ENCODE data around the gene ZNF343. TPM values are rescaled to one million over a fixed set of nuclear protein-coding genes. Genes with fewer than 3 reads are reported as not detected.

Gene ZNF343
- total RNA-seq, result 6.3 TPM
- long read RNA-seq, partial matches to known transcripts, result 2 of 12 reads
- long read RNA-seq, other reads (novel, unspliced or antisense), result 7 of 12 reads

DNA sequence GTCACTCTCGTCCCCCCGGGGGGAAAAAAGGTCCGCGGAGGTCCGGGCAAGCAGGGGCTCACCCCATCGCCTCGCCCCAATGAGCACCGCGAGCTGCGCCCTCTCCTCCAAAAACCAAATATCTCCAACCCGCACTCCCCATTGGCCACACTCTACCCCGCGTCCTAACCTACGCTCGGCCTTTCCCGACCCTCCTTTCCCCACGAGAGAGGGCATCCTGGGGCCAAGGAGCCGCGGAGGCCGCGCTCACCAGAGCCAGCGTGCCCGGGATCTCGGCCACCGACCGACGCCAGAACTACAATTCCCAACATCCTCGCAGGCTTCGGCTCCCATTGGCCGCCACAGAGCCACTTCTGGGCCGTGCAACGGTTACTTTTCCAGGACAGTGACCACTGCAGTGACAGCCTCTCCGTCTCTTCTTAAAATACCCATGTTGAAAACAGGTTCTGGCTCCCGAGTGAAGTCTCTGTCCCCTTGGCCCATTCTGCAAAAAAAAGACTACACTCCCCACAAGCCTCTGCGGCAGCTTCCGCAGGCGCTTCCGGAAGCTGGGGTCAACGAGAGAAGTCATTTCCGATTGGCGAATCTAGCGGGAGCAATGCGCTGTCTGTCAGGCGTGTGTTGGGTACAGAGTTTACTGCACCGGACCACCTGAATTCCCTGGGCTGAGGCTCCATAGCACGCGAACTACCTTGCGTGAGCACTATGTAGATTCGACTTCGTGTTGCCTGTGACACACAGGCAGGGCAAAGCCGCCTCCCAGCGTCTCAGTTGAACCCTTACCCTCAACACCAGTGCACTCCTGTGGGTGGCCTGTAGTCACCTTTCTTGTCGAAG, at the start of gene ZNF343:
Gene ZNF343, minus strand, starts transcription at position 285 of the 837 bp plus-strand sequence. CDS start 15,020 bp downstream, outside the sequence.
- H3K36me3 ChIP-seq, result no peaks in the 10 kb centered on the region
- intact Hi-C loops (cut with micrococcal nuclease), result no loop called here

DNA sequence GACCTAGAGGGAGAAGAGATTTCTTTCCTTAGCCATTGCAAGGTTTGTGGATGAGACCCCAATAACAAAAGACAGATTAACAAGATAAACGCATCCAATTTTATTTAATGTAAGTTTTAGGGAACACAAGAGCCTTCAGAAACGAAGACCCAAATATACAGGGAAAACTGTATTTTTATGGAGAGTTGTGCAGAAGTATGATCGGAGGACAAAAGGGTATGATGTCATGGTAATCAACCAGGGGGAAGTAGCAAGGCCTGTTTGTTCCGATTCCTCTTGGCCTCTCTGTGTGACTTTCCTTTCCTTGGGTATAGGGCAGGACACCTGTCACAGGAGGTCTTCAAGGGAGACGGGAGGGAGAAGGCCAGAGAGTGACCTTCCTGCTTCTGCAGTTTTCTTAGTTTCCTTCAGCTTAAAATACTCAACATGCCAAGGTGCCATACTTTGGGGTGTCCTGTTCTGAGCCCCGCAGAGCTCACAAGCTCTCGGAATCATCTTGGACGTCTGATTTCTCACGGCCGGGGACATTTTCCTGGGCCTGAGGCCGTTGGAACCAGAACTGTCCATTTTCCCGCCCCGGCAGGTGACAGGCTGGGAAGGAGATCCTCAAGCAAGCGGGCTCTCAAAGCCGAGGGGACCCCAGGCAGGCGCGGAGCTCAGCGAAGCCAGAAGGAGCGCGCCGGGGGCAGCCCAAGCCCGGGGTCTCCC, 49.3 kb upstream of the ZNF343 start:
- H3K9me3 ChIP-seq (replicated peaks), result no peaks in the 10 kb centered on the region
- peaks cover 99% of the 10 kb centered on the region for H3K27me3 ChIP-seq (ENCODE audit: low read depth)
- intact Hi-C loops (cut with micrococcal nuclease), result no loop called here
- H3K36me3 ChIP-seq, result no peaks in the 10 kb centered on the region
- H3K4me3 ChIP-seq, result peak overlapping the region; percentile 46
- H3K4me1 ChIP-seq, result peaks cover 10% of the 10 kb centered on the region
- no peak overlapping the region for H3K27ac ChIP-seq (replicated peaks)
- TF ChIP-seq, protein P1, sequence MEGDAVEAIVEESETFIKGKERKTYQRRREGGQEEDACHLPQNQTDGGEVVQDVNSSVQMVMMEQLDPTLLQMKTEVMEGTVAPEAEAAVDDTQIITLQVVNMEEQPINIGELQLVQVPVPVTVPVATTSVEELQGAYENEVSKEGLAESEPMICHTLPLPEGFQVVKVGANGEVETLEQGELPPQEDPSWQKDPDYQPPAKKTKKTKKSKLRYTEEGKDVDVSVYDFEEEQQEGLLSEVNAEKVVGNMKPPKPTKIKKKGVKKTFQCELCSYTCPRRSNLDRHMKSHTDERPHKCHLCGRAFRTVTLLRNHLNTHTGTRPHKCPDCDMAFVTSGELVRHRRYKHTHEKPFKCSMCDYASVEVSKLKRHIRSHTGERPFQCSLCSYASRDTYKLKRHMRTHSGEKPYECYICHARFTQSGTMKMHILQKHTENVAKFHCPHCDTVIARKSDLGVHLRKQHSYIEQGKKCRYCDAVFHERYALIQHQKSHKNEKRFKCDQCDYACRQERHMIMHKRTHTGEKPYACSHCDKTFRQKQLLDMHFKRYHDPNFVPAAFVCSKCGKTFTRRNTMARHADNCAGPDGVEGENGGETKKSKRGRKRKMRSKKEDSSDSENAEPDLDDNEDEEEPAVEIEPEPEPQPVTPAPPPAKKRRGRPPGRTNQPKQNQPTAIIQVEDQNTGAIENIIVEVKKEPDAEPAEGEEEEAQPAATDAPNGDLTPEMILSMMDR (IDR thresholded peaks at IDR 0.05; ENCODE audit: borderline replicate concordance), result no peak
- DNase-seq, result no peak

More for the DNA sequence above, at the start of gene ZNF343:
- no peaks in the 10 kb centered on the region for H3K9me3 ChIP-seq (replicated peaks)
- DNase-seq, result peak; percentile 76
- H3K4me1 ChIP-seq, result peaks cover 28% of the 10 kb centered on the region
- H3K27me3 ChIP-seq (ENCODE audit: low read depth), result no peaks in the 10 kb centered on the region
- H3K27ac ChIP-seq (replicated peaks), result peak within 1 kb of the TSS; percentile 94
- peak within 1 kb of the TSS; percentile 95 for H3K4me3 ChIP-seq
- TF ChIP-seq, protein P1 (IDR thresholded peaks at IDR 0.05; ENCODE audit: borderline replicate concordance), result peak; percentile 14

DNA sequence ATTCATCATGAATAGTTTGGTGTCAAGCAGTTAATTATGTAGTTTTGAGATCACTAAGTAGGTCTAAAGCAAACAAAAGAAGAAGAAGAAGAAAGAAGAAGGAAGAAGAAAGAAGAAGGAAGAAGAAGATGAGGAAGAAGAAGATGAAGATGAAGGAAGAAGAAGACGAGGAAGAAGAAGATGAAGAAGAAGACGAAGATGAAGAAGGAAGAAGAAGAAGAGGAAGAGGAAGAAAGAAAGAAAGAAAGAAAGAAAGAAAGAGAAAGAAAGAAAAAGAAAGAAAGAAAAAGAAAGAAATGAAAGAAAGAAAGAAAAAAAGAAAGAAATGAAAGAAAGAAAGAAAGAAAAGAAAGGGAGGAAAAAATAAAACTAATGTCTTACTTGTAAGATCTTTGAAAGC, 36.9 kb upstream of the ZNF343 start:
- H3K27ac ChIP-seq (replicated peaks), result no peak overlapping the region

DNA sequence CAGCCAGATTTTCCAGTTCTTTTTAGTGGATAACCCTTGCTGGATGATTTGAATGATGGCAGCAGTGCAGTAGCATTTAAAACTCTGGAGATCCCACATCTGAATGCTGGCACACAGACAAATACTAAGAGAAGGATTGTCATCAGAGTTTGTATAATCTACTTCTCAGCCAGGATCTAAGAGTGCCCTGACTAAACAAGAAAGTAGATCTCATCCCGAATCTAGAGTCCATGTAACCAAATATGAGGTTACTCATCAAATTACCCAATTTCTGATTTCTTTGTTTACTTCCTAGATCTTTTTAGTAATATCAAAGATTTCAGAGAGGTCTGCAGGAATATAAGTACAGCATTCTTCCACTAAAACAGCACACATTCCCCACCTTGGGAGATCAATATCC, 35.5 kb upstream of the ZNF343 start:
- intact Hi-C loops (cut with micrococcal nuclease), result no loop called here
- H3K27ac ChIP-seq (replicated peaks), result no peak overlapping the region
- DNase-seq, result no peak
- peaks cover 90% of the 10 kb centered on the region for H3K27me3 ChIP-seq (ENCODE audit: low read depth)
- no peaks in the 10 kb centered on the region for H3K36me3 ChIP-seq
- H3K9me3 ChIP-seq (replicated peaks), result no peaks in the 10 kb centered on the region
- TF ChIP-seq, protein P1 (IDR thresholded peaks at IDR 0.05; ENCODE audit: borderline replicate concordance), result no peak
- no peaks in the 10 kb centered on the region for H3K4me1 ChIP-seq
- H3K4me3 ChIP-seq, result no peak overlapping the region

More for the DNA sequence above, 36.9 kb upstream of the ZNF343 start:
- TF ChIP-seq, protein P1 (IDR thresholded peaks at IDR 0.05; ENCODE audit: borderline replicate concordance), result no peak
- no peak for DNase-seq
- Histone ChIP-seq H3K27me3 (ENCODE audit: low read depth) (peaks cover 90% of the 10 kb centered on the region), H3K9me3 (replicated peaks) (no peaks in the 10 kb centered on the region), H3K4me1 (no peaks in the 10 kb centered on the region), H3K36me3 (no peaks in the 10 kb centered on the region), H3K4me3 (no peak overlapping the region)
- intact Hi-C loops (cut with micrococcal nuclease), result no loop called here

DNA sequence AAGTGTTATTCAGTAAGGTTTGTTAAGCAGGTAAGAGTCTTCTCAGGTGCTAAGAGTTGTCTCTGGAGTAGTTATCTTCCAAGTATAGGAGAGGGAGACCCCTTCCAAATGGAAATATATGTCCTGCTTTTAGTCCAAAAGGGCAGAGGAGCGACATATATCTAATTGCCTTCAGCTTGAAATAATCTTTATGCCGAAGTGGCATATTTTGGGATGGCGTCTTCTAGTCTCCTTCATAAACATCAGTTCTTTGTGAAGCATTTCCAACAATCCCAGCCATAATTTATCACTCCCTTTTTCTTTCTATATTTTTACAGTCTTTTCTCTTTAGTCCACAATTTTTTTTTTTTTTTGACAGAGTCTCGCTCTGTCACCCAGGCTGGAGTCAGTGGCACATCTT, 33.6 kb upstream of the ZNF343 start:
- H3K9me3 ChIP-seq (replicated peaks), result no peaks in the 10 kb centered on the region
- H3K36me3 ChIP-seq, result no peaks in the 10 kb centered on the region
- intact Hi-C loops (cut with micrococcal nuclease), result no loop called here
- DNase-seq, result no peak
- H3K27me3 ChIP-seq (ENCODE audit: low read depth), result peaks cover 93% of the 10 kb centered on the region
- no peaks in the 10 kb centered on the region for H3K4me1 ChIP-seq
- H3K27ac ChIP-seq (replicated peaks), result no peak overlapping the region
- H3K4me3 ChIP-seq, result no peak overlapping the region
- TF ChIP-seq, protein P1 (IDR thresholded peaks at IDR 0.05; ENCODE audit: borderline replicate concordance), result no peak
